HCT116 (cell line): Measurements from ENCODE around the gene GRK6. TPM values are rescaled to one million over a fixed set of nuclear protein-coding genes. Genes with fewer than 3 reads are reported as not detected.

Source experiments
- ATAC-seq: fragments of 200-7000 bp; cut with Tn5 transposase; 2 replicates; pipeline ENCODE4 v1.9.1; 2020; ENCODE audit warnings: mild to moderate bottlenecking, moderate library complexity
- BruUV-seq: library from RNA; stranded (reverse); fragments of 400-500 nt; replicated peaks from 2 replicates; lab custom pipeline; 2021; lab: Mats Ljungman, UMichigan
- CTCF ChIA-PET: fragments of 300-600 bp; sonication (Branson Sonifier 250); formaldehyde crosslinking; loops from one replicate; lab custom pipeline; 2021; ENCODE audit warnings: antibody characterized with exemption; lab: Charles Lee
- POLR2A ChIA-PET: fragments of 300-600, 350-600 bp; sonication (Branson Sonifier 250); formaldehyde crosslinking; loops from one replicate; lab custom pipeline; 2021; ENCODE audit warnings: antibody characterized with exemption; lab: Charles Lee
- RAD21 ChIA-PET, 2 experiments: fragments of 300-600 bp; sonication (Branson Sonifier 250); formaldehyde crosslinking; loops; one replicate each; lab custom pipeline; 2023; ENCODE audit warnings: low total read pairs in 2 of 2; ENCODE audit not compliant: uncharacterized antibody in 2 of 2, unreplicated experiment in 2 of 2, low non-redundant PET in 1 of 2; lab: Charles Lee
- DNase-seq: peaks from one replicate; pipeline ENCODE4 v3.0.0-alpha.2; 2010; ENCODE audit warnings: low read depth, low spot score
- H2AFZ ChIP-seq: fragments of 200-600 bp; shearing (Covaris generic), sonication (generic); 2 replicates; pipeline ENCODE4 v1.6.1; 2017; ENCODE audit warnings: low read depth, mixed run types, mixed read lengths, antibody characterized with exemption, low read length; ENCODE audit not compliant: poor library complexity, severe bottlenecking
- H3K27ac ChIP-seq: 2 replicates; pipeline ENCODE4 v1.5.1; 2012; ENCODE audit warnings: low read depth, low read length
- H3K27me3 ChIP-seq: fragments of 200-600 bp; sonication (generic); 2 replicates; pipeline ENCODE4 v1.6.1; 2016; ENCODE audit warnings: mixed run types, low read length, mixed read lengths; ENCODE audit not compliant: insufficient read depth
- H3K36me3 ChIP-seq, 2 experiments: fragments of 200-500 bp in 1 of 2; fragments of 200-600 bp in 1 of 2; sonication (Bioruptor generic) in 1 of 2; sonication (generic) in 1 of 2; 2 replicates each; pipeline versions ENCODE4 v1.5.1 to v1.6.1; 2014 to 2016; ENCODE audit warnings: low read length in 2 of 2, inconsistent platforms in 1 of 2, mixed read lengths in 1 of 2, mixed run types in 1 of 2; ENCODE audit not compliant: insufficient read depth in 2 of 2, control insufficient read depth in 1 of 2
- H3K4me1 ChIP-seq, 2 experiments: fragments of 200-600 bp in 1 of 2; sonication (generic) in 1 of 2; 2 replicates each; pipeline versions ENCODE4 v1.5.1 to v1.6.1; 2012 to 2017; ENCODE audit warnings: low read length in 2 of 2, inconsistent platforms in 1 of 2, mild to moderate bottlenecking in 1 of 2, mixed read lengths in 1 of 2, mixed run types in 1 of 2, moderate library complexity in 1 of 2; ENCODE audit not compliant: insufficient read depth in 2 of 2, control insufficient read depth in 1 of 2
- H3K4me2 ChIP-seq: fragments of 200-600 bp; sonication (generic); 2 replicates; pipeline ENCODE4 v1.6.1; 2017; ENCODE audit warnings: mixed run types, low read length, mixed read lengths
- H3K4me3 ChIP-seq, 2 experiments: fragments of 200-600 bp in 1 of 2; sonication (generic) in 1 of 2; replicated peaks in 1 of 2; 2 replicates each; pipeline ENCODE4 v1.5.1; 2011 to 2016; ENCODE audit warnings: low read length in 2 of 2, control low read depth in 1 of 2, low read depth in 1 of 2, mild to moderate bottlenecking in 1 of 2, mixed read lengths in 1 of 2, mixed run types in 1 of 2
- H3K79me2 ChIP-seq: fragments of 200-600 bp; sonication (generic); 2 replicates; pipeline ENCODE4 v1.6.1; 2017; ENCODE audit warnings: mild to moderate bottlenecking, mixed run types, low read length, moderate library complexity, mixed read lengths; ENCODE audit not compliant: insufficient read depth
- H3K9ac ChIP-seq: fragments of 200-600 bp; sonication (generic); 2 replicates; pipeline ENCODE4 v1.6.1; 2016; ENCODE audit warnings: low read length, mixed read lengths
- H3K9me2 ChIP-seq: fragments of 200-600 bp; sonication (generic), shearing (Covaris generic); 2 replicates; pipeline ENCODE4 v1.6.1; 2017; ENCODE audit warnings: mixed run types, mild to moderate bottlenecking, moderate library complexity; ENCODE audit not compliant: insufficient read depth
- H3K9me3 ChIP-seq, 2 experiments: fragments of 200-500 bp in 1 of 2; fragments of 200-600 bp in 1 of 2; sonication (Bioruptor generic) in 1 of 2; sonication (generic) in 1 of 2; 2 replicates each; pipeline ENCODE4 v1.6.1; 2014 to 2017; ENCODE audit warnings: low read length in 2 of 2, mixed read lengths in 2 of 2, inconsistent platforms in 1 of 2, low read depth in 1 of 2, mild to moderate bottlenecking in 1 of 2, mixed run types in 1 of 2, moderate library complexity in 1 of 2; ENCODE audit not compliant: control insufficient read depth in 1 of 2, insufficient read depth in 1 of 2
- H4K20me1 ChIP-seq: fragments of 200-600 bp; sonication (generic), shearing (Covaris generic); 2 replicates; pipeline ENCODE4 v1.6.1; 2017; ENCODE audit warnings: mixed run types, mild to moderate bottlenecking, moderate library complexity; ENCODE audit not compliant: insufficient read depth
- CEBPB ChIP-seq: IDR thresholded peaks from 2 replicates; pipeline ENCODE4 v1.6.1; 2012; ENCODE audit warnings: low read depth
- EZH2 ChIP-seq: fragments of 200-600 bp; sonication (generic); IDR thresholded peaks from 2 replicates; pipeline ENCODE4 v1.6.1; 2017; ENCODE audit warnings: antibody characterized with exemption, mixed run types
- EZH2phosphoT487 ChIP-seq: fragments of 200-600 bp; IDR thresholded peaks from 2 replicates; pipeline ENCODE4 v1.6.1; 2018; ENCODE audit warnings: antibody characterized with exemption, borderline replicate concordance
- POLR2A ChIP-seq: IDR thresholded peaks from 2 replicates; pipeline ENCODE4 v1.7.0; 2011; ENCODE audit warnings: borderline replicate concordance; ENCODE audit not compliant: insufficient read depth, insufficient read length; ENCODE audit errors: extremely low read depth
- SIN3A ChIP-seq: IDR thresholded peaks from 2 replicates; pipeline ENCODE4 v1.6.1; 2012; ENCODE audit warnings: low read depth
- SRF ChIP-seq: IDR thresholded peaks from 2 replicates; pipeline ENCODE4 v1.6.1; 2012; ENCODE audit warnings: low read depth
- TCF7L2 ChIP-seq: IDR thresholded peaks from 2 replicates; pipeline ENCODE4 v1.7.0; 2011; ENCODE audit warnings: borderline replicate concordance, inconsistent platforms; ENCODE audit not compliant: insufficient read depth, insufficient read length; ENCODE audit errors: extremely low read depth
- YY1 ChIP-seq: IDR thresholded peaks from 2 replicates; pipeline ENCODE4 v1.6.1; 2011; ENCODE audit warnings: low read length, low read depth, moderate library complexity, mild to moderate bottlenecking; ENCODE audit not compliant: insufficient replicate concordance; ENCODE audit errors: extremely low read depth
- ZFX ChIP-seq: fragments of 450-650 bp; IDR thresholded peaks from 2 replicates; pipeline ENCODE4 v1.6.1; 2017
- ZNF274 ChIP-seq: fragments of 200-500 bp; sonication (Bioruptor generic); IDR thresholded peaks from 2 replicates; pipeline ENCODE4 v1.6.1; 2014; ENCODE audit warnings: mild to moderate bottlenecking, low read depth, low read length, inconsistent platforms
- intact Hi-C: fragments of 100-400 bp; cut with micrococcal nuclease; formaldehyde crosslinking; loops from 2 replicates; pipeline ENCODE4 v1.10.0; 2022
- total RNA-seq: library from RNA; stranded (reverse); gene quantifications from one replicate; pipeline ENCODE4 v1.2.1, GENCODE V29; 2021; ENCODE audit not compliant: unreplicated experiment
- TF ChIP-seq, protein P1 (sequence below): IDR thresholded peaks from 2 replicates; pipeline ENCODE4 v1.6.1; 2012; ENCODE audit warnings: low read depth

The GRK6 gene
- total RNA-seq, 1 experiment from 2014 or later = 89.3 TPM

- Histone ChIP-seq H3K36me3 (peaks cover 16 to 36% of the 10 kb centered on the region in 2 experiments; a peak in 3 of 4 replicates), H3K4me2 (no peak overlapping the region), H4K20me1 (no peaks in the 10 kb centered on the region), H3K9ac (no peak overlapping the region), H3K9me2 (no peaks in the 10 kb centered on the region), H3K79me2 (peaks cover 39% of the 10 kb centered on the region), H3K4me1 (peaks cover 11 to 24% of the 10 kb centered on the region in 2 experiments), H3K9me3 (no peaks in the 10 kb centered on the region), H2AFZ (no peak overlapping the region), H3K4me3 (no peak overlapping the region), H3K27ac (no peak overlapping the region), H3K27me3 (no peaks in the 10 kb centered on the region)
- no peak for ATAC-seq
- ChIA-PET CTCF (no interaction called here), RAD21 (interaction anchor here in 1 of 2 experiments (0.8 kb wide), 1 partner anchor 41 kb away, joined by 3 read pairs; no protein-coding TSS in a partner anchor), POLR2A (no interaction called here)
- BruUV-seq = no TSS peak
- TF ChIP-seq YY1 = no peak
- no peak for TF ChIP-seq POLR2A
- no peak for TF ChIP-seq CEBPB
- TF ChIP-seq, protein P1, sequence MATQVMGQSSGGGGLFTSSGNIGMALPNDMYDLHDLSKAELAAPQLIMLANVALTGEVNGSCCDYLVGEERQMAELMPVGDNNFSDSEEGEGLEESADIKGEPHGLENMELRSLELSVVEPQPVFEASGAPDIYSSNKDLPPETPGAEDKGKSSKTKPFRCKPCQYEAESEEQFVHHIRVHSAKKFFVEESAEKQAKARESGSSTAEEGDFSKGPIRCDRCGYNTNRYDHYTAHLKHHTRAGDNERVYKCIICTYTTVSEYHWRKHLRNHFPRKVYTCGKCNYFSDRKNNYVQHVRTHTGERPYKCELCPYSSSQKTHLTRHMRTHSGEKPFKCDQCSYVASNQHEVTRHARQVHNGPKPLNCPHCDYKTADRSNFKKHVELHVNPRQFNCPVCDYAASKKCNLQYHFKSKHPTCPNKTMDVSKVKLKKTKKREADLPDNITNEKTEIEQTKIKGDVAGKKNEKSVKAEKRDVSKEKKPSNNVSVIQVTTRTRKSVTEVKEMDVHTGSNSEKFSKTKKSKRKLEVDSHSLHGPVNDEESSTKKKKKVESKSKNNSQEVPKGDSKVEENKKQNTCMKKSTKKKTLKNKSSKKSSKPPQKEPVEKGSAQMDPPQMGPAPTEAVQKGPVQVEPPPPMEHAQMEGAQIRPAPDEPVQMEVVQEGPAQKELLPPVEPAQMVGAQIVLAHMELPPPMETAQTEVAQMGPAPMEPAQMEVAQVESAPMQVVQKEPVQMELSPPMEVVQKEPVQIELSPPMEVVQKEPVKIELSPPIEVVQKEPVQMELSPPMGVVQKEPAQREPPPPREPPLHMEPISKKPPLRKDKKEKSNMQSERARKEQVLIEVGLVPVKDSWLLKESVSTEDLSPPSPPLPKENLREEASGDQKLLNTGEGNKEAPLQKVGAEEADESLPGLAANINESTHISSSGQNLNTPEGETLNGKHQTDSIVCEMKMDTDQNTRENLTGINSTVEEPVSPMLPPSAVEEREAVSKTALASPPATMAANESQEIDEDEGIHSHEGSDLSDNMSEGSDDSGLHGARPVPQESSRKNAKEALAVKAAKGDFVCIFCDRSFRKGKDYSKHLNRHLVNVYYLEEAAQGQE = no peak
- TF ChIP-seq EZH2phosphoT487 = no peak
- no peak for TF ChIP-seq EZH2
- TF ChIP-seq SIN3A = no peak
- no peak for TF ChIP-seq TCF7L2
- TF ChIP-seq ZNF274 = no peak
- no peak for TF ChIP-seq SRF
- TF ChIP-seq ZFX = no peak
- DNase-seq = no peak
- intact Hi-C loops = no loop called here
Measured at GRCh38 chr5:177430140-177430951, 3.9 kb downstream of the GRK6 start.
